Middle frontal gyrus (tissue), 1 donor: ENCODE results near the gene PALD1.

Experiments used
- DNase-seq: peaks from one replicate; pipeline ENCODE4 v3.0.0-alpha.2; 2015; ENCODE audit warnings: low spot score; ENCODE audit errors: extremely low spot score

The PALD1 gene

DNA sequence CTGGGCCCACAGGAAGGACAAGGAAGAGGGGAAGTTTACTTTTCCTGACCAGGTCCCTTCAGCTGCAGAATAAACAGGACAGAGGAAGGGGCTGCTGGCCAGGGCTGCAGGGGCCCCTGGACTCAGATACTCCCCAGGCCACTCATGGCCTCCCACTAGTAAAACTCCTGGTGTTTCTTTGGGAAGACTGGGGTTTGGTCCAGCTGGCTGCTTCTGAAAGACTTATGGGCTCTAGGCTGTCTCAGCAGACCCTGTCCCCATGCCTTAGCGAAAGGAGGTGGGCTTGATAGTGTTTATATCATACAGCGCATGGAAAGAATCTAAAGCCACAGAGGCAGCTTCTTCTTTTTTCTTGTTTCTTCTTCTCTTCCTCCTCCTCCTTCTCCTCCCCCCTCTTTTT, 56.4 kb downstream of the PALD1 start:
- DNase-seq, result no peak

DNA sequence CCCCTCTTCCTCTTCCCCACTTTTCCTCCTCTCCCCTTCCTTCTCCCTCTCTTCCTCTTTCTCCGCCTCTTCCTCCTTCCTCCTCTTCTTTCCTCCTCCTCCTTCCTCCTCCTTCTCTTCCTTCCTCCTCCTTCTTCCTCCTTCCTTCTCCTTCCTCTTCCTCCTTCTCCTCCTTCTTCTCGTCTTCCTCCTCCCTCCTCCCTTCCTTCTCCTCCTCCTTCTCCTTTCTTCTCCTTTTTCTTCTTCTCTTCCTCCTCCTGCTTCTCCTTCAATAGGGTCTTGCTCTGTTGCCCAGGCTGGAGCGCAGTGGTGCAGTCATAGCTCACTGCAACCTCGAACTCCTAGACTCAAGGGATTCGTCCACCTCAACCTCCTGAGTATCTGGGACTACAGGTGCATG, 56.9 kb downstream of the PALD1 start:
- no peak for DNase-seq

DNA sequence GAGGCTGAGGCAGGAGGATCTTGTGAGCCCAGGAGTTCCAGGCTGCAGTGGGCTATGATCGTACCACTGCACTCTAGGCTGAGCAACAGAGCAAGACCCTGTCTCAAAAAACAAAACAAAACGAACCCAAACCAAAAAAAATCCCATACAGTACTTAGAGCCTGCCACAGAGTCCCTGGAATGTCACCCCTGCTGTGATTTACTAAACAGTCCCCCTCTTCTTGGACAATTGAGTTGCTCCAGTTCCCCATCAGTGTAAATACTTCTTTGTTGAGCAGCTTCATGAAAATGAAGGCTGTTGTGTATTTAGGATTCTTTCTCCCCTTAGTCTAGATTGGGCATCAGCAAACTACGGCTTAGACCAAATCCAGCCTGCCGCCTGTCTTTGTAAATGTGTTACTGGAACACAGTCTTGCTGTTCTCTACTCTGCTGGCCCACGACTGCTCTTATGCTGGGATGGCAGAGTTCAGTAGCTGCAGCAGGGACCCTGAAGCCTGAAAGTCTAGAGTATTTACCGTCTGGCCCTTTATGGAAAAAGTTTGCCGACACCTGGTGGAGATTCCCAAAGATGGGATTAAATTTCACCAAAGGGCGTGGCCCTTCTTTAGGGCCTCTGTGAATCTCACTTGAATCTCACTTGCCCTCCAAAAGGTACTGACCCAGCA, 57.8 kb downstream of the PALD1 start:
- no peak for DNase-seq

DNA sequence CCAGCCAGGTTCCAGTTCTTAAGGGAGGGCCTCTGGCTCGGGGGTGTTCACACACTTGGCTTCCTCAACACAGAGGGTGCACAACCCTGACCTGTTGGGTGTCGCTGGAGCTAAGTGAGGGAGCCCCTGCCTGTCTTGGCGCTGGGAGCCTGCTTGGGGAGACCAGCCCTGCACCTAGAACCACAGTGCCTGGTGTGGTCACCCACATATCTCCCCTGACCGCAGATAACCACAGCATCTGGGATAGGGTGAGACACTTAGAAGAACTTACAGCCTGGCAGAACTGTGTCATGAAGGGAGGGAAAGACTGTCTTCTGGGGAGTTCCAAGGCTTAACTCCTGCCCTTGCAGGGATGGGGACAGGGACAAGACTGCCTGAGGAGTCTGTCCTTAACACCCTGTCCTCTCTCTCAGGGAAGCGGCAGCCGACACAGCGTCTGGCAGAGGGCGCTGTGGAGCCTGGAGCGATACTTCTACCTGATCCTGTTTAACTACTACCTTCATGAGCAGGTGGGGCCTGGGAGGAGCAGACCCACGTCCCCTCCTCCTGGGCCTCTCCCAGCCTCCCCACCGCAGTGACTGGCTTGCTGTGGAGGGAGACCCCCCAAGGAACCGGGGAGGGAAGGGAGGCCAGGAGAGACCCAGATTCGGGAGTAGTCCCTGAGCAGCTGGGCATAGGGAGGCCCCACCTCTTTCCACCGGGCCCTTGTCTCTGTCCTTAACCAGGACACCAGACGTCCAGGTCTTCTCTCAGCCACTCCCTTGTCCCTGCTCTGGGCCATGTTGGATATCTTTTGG, 59.0 kb downstream of the PALD1 start:
- DNase-seq, result no peak

DNA sequence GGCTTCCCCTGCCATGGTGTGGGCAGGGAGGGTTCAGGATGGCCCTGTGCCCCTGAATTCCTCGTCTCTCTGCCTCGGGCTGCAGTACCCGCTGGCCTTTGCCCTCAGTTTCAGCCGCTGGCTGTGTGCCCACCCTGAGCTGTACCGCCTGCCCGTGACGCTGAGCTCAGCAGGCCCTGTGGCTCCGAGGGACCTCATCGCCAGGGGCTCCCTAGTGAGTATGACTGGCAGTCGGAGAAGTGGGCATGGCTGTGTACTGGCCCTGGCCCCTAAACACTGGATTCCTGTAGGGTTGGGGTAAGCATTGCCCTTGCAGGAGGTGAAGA, 59.6 kb downstream of the PALD1 start:
- DNase-seq, result no peak

DNA sequence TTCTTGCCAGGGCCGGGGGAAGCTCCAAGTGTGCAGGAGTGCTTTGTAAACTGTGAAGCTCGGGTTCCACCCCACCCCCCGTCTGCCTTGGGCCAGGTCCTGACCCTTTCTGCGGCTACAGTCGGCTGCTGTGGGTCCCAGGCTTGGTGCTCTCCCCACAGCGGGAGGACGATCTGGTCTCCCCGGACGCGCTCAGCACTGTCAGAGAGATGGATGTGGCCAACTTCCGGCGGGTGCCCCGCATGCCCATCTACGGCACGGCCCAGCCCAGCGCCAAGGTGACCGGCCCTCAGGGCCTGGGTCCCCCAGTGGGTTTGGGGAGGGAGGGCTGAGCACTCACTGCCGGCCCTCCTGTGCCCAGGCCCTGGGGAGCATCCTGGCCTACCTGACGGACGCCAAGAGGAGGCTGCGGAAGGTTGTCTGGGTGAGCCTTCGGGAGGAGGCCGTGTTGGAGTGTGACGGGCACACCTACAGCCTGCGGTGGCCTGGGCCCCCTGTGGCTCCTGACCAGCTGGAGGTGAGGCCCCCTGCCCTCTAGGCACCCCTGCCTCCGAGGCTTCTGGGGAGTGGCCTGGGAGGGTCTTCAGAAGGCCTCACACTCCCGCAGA, 60.3 kb downstream of the PALD1 start:
- no peak for DNase-seq

DNA sequence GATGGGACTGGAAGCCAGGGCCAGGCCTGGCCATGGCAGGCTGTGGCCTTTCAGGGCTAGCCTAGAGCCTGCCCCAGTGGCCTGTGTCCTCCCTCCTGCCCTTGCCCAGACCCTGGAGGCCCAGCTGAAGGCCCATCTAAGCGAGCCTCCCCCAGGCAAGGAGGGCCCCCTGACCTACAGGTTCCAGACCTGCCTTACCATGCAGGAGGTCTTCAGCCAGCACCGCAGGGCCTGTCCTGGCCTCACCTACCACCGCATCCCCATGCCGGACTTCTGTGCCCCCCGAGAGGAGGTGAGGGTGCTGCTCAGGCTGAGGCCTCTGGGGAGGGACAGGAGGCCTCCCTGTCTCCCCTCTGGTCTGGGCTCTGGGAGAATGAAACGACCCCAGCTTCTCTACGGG, 60.9 kb downstream of the PALD1 start:
- DNase-seq, result no peak

DNA sequence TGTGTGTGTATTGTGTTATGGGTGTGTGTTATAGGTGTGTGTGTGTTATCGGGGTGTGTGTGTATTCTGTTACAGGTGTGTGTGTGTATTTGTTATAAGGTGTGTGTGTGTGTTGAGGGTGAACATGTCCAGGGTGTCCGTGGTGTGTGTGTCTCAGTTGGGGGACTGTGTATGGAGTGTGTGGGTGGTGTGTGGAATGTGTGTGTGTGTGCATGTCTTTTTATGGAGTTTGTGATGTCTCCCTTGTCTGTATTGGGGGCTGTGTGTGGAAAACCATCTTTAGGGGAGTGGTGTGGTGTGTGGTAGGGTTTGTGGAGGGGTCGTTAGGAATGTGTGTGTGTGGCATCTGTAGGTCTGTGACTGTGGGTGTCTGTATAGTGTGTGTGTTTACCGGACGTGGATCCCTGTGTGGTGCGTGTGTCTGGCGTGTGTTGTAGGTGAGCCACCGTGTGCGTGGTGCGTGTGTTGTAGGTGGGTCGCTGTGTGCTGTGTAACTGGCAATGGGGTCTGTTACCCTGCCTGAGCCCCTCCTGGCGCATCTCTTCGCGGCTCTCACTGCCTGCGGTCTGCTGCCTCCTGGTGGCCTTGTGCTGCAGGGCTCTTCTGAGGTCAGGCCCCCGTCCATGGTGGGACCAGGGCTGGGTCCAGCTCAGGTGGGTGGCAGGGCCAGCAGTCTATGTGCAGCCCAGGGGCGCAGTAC, 61.7 kb downstream of the PALD1 start:
- DNase-seq, result no peak

DNA sequence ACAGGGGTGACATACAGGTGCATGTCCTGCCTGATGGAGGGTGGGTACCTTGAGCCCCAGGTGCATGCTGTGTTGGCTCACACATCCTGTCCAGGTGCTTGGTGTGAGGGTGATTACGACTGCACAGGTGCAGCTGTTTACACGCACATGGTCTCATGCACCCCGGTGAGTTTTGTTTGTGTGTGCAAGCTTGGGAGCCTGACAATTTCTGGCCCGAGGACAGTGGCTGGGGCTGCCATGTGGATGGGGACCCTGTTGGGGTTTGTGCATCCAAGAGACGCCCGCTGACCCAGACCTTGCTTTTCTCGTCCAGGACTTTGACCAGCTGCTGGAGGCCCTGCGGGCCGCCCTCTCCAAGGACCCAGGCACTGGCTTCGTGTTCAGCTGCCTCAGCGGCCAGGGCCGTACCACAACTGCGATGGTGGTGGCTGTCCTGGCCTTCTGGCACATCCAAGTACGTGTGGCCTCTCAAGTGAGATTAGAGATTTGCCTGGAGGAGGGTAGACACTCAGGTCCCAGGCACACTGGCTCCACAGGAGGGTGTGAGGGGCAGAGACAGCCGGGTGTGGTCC, 62.3 kb downstream of the PALD1 start:
- DNase-seq, result no peak

DNA sequence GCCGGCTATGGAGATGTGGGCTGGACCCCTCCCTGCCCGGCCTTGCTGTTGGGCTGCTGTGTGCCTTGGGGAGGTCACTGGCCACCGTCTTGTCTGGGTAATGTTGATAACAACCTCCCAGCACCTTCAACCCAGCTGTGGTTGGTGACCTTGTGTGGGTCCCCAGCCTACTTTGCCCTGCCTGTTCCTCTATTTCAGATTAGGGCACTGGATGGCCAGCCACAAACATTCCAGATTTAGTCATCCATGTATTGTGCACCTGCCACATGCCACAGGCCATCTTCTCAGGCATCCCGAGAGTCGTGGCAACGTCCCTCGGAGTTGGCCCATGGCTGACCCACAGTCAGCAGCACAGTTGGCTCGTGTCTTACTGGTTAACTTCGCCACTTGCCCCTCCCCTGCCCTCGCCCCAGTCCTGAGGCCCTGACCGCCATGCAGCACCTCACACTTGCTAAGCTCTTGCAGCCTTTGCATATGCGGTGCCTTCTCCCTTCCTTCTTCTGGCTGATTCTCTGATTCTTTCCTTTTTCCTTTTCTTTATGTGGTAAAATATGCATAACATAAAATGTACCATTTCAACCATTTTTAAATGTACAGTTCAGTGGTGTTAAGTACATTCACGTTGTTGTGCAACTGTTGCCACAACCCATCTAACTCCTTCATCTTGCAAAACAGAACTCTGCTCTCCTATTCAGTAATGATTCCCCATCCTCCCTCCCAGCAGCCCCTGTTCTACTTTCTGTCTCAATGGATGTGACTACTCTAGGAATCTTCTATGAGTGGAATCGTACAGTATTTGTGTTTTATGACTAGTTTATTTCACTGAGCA, 63.4 kb downstream of the PALD1 start:
- no peak for DNase-seq

DNA sequence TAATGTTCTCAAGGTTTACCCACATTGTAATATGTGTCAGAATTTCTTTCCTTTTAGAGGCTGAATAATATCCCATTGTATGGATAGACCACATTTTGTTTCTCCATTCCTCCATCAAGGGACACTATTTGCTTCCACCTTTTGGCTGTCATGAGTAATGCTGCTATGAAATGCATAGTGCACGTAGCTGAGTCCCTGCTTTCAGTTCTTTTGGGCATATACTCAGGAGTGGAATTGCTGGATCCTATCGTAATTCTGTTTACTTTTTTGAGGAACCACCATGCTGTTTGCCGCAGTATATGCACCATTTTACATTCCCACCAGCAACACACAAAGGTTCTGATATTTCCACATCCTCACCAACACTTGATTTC, 64.0 kb downstream of the PALD1 start:
- DNase-seq, result no peak

DNA sequence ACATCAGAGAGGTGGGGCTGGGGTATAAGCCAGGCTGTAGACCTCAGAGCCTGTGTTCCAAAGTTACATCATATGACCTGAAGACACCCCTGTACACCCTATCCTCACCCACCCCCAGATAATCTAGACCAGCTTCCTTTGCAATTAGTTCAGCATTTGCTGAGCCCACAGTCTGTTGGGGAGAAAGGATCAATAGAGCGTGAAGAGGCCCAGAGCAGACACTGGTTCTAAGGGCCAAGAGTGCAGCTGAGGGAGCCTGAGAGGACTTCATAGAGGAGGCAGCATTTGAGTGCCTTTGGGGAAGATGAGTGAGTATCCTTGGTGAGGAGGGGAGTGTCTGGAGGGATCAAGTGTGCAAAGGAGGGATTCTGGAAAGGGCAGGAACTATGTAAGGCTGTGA, 65.3 kb downstream of the PALD1 start:
- DNase-seq, result no peak

DNA sequence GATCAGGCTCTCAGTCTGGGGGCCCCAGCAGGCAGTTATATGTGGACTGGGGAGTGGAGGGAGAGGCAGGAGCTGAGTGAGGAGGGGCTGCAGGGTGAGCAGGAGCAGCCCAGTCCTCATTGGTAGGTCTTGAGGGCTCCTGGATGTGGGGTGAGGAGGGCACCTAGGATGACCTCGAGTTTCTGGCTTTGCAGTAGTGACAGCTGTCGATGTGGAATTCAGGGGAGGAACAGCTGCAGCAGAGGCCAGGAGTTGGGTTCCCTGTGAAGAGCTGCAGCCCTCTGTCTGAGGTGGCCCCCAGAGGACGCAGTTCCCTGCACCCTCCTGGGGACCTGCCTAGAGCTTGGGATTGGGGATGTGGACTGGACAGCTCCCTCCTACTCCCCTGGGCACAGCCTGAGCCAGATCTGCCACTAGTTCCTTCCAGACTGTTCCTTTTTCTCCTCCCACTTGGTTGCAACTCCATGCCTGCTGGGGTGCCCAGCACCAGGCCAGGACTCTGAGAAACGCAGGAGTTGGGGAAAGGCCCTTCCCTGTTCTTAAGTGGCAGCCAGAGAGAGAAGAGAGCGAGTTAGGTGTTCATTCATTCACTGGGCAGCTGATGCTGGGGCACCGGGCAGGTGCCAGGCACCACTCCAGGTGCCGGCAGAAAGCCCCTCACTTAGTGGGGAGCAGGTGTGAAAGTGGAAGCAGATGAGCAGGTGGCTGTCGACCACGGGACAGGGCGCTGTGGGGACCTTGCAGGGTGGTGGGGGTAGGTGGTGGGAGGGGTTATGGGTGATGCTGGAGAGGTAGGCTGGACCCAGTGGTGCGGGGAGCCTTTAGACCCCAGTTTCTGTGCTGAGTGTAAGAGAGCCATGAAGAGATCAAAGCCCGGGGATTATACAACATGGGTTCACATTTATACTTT, 66.1 kb downstream of the PALD1 start:
- no peak for DNase-seq

DNA sequence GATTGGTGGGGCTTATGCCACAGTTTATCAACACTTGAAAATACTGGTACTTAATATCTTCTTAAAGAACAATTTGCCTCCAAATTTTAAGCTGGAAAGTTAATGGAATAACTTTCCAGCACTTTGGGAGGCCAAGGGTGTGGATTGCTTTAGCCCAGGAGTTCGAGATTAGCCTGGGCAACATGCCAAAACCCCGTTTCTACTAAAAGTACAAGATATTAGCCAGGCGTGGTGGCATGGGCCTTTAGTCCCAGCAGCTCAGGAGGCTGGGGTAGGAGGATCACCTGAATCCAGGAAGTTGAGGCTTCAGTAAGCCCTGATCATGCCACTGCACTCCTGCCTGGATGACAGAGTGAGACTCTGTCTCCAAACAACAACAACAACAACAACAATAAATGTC, 68.0 kb downstream of the PALD1 start:
- no peak for DNase-seq

DNA sequence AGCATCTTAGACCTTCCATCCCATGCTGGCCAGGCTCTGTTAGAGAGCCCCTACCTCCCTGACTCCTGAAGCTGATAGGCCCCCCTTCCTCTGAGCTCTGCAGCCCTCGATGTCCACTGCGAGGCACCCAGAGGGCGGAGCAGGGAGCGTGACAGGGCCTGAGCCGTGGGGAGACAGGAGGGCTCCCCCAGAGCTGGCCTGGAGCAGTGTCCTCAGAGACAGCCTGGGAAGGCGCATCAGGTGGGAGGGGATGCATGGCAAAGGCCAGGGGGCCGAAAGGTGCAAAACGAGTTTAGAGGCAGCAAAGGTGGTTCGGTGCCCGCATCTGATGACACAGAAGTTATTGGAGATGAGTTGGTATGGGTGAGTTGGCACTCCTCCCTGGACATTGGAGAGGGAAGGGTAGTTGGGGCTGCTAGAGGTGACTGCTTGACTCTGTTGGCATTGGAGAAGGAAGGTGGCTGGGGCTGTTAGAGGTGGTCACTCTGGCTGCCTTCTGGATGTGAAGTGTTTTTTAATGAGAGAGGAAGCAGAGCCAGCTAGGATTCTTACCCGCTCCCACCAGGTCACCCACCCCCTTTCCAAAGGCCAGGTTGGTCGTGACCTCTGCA, 70.9 kb downstream of the PALD1 start:
- no peak for DNase-seq

DNA sequence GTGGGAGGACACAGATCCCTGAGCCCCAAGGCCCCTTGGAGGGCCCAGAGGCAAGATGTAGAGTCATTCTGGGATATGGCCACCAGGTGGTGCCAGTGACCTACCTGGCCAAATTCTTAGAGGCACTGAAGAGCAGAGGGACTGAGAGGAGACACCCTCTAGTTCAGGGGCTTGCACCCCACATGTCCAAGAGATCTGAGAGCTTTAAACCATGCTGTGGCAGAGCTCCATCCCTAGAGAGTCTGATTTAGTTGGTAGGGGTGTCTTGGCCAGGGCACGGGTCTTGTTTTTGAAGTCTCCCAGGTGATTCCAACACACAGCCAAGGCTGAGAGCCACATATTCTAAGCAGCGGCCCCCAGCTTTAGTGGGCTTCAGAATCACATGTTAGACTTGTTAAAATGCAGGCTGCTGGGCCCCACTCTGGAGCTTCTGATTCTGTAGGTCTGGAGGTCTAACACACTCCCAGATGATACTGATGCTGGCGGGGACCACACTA, 71.4 kb downstream of the PALD1 start:
- peak; percentile 24 for DNase-seq

DNA sequence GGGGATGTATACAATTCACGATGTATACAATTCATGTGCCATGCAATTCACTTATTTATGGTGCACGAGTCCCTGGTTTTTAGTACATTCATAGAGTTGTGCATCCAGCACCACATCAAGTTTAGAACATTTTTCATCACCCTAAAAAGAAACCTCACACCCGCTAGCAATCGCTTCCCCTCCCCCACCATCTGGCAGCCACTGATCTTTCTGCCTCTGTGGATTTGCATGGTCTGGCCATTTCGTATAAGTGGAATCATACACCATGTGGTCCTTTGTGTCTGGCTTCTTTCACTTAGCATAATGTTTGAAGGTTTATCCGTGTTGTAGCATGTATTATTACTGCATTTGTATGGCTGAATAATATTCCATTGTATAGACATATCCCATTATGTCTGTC, 71.9 kb downstream of the PALD1 start:
- no peak for DNase-seq

DNA sequence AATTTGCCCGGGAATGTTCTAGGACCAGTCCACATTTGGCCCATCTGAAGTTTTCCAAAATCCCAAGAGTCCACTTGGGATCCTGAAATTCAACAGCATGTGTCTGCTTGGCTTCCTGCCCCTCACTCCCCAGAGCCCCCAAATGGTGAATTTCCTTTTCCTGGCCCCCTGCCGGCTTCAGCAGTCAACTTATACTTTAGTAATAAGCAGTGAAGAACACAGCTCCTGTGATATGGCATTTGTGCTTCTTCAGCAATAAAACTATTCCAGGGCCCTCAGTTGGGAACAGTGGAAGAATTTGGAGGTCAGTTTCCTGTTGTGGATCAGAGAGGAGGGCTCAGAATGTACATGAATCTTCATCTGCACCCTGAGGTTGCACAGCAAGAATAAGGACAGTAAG, 72.9 kb downstream of the PALD1 start:
- DNase-seq, result no peak

DNA sequence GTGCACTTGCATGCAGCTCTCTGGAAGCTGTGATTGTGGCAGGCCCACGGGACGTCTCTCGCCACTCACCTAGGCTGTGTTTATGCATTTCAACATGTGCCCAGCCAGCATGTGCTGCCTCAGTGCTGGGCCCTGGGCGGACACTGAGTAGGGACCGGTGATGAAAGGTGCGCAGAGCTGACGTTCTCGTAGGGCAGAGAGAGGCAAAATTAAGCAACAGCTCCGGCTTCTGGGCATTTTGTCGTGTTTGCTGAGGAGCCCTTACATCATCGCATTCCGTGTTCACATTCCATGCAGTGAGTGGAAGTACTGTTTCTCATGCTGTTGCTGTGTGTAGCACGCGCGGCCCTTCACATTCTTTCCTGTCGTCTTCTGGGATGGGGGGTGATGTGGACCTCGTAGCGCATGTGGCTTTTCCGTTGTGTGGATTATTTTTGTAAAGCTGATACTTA, 73.4 kb downstream of the PALD1 start:
- no peak for DNase-seq
